Head of caudate nucleus (tissue), 42 donors: ENCODE measurements around the gene TAF1B.

Source experiments
- DNase-seq, 42 donors: peaks; one replicate each; pipeline versions ENCODE4 v3.0.0 to v3.0.0-alpha.2; 2020 to 2021; ENCODE audit warnings: mixed read lengths in 7 of 42
- intact Hi-C: fragments of 100-400 bp; cut with DNase I; formaldehyde crosslinking; loops from one replicate; pipeline ENCODE4 v1.15.0; 2022

TAF1B gene

DNA sequence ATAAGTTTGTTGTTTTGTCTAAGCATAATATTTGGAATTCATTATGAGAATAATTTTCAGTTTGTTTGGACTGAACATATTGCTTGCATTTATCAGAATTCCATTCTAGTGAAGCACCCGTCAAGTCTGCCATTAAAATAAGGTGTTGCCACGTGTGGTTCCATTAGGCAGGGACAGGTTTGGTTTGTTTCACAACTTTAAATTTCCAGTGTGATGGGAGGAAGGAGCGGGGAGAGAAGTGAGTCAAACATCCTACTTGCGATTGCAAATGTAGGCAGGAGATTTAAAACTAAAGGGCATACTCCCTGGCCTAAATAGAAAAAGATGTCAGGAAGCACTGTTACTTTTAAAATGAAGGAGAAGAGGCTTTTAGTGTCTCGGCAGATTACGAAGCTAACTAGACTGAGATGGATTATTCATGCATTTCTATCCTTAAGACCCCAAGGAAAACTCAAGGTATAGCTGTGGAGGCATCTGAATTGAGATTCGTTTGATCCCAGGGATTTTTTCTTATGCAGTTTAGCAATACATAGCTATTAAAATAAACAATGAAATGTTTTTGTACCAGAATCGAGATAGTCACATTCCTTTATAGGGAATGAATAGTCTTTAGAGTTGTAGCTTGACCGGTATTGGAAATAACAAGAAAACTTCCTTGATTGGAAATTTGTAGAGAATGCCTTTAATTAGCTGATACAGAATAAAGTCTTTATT, 128.0 kb downstream of the TAF1B start:
- peak in 4 of 42 donors; percentile 5 to 50 (median 38) for DNase-seq
- intact Hi-C loops, result no loop called here

DNA sequence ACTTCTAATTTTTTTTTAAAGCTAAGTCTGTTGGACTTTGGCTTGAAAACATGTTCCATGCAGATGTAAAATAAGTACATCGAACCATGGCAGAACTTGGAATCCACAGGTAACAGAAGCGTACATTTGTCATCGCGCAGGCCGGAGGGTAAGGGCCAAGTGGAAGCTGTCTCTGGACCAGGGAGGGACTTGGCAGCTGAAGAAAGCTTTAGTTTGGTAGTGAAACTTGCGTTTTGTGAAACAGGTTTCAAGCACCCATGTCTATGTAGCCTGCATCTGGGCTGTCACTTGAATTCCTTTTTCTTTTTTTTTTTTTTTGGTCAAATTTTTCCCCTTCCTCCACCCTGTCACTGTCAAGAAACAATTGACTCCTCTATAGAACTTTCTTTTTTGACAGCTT, 128.6 kb downstream of the TAF1B start:
- intact Hi-C loops, result no loop called here
- no peak for DNase-seq

DNA sequence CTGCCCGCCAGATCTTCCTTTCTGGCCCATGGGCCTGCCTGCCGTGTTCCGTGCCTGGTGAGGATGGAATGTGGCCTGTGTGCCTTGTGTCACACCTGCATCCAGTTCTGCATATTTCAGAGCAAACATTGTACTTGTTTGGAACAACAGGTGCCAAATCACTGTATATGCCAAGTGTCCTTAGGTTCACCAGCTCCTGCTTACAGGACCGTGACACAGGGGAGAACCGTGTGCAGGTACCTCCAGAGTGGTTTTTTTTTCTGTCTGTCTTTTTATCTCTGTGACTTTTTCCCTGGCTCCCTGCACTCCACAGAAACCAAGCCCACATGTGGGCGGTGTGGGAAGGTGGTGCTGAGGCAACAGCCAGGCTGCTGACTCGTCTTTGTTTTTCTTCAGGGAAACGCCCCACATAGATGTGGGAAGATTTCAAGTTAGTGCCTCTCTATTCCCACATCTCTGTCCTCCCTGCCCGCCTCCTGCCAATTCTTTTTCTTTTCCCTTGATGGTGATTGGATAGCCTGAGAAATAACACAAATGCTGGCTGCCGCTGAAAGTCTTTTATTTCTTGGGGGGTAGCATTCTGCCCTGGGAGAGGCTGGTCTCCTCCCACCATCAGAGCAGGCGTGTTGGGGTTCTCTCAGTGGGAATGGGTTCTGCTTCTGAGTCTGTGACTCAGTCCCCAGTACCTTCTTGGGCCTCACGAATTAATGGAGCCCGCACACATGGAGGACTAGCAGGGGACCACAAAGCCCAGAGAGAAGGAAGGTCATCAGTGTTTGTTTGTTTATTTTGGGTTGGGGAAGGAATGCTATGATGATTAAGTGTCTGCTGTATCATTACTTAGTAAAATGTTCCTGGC, 129.6 kb downstream of the TAF1B start:
- peak; percentile 35 to 90 (median 68) for DNase-seq
- intact Hi-C loops, result no loop called here

DNA sequence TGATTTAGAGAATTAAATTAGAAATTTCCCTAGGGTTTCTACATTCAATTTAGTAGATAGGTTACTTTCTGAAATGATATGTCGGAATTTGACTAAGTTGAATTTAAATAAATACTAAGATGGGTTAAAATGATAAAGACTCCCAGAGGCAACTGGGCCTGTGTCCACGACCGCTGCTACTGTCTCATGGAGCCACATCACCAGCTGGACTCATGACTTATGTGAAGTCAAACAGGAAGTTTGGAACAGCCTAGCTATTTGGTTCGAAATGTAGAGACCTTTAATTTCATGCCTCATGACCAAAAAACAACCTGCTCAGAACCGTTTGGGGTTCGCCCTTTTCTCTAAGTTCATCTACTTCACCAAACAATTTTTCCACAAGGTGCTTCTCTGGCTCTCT, 130.4 kb downstream of the TAF1B start:
- intact Hi-C loops, result no loop called here

DNA sequence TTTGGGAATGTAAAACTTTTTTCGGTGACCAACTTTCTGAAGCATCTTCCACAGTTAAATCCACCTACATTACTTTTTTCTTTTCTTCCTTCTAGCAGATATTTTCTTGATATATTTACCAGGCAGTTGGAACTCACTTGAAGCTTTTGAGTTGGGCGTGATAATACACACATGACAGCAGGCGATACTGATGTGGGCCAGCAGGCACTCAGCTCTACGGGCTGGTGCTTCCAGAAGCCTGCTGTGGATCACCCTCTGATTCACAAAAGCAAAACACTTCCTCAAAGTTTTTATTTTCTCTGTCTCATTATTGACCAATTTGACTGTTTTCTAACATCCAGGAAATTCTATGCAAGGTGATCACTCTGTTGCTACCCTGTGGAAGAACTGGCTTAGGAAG, 131.1 kb downstream of the TAF1B start:
- intact Hi-C loops, result no loop called here
- no peak for DNase-seq

More for the DNA sequence above, 130.4 kb downstream of the TAF1B start:
- DNase-seq, result no peak

GRCh38 chr2:9975328-9975727, 132.1 kb downstream of the TAF1B start:
- DNase-seq, result no peak
- intact Hi-C loops, result no loop called here

GRCh38 chr2:9975805-9976447, 132.7 kb downstream of the TAF1B start:
- peak in 1 of 42 donors; percentile 40 for DNase-seq
- intact Hi-C loops, result no loop called here

GRCh38 chr2:9979977-9980376, 136.7 kb downstream of the TAF1B start:
- DNase-seq, result no peak
- intact Hi-C loops, result loop anchor here (5.0 kb wide), 1 partner anchor 67 kb away; no protein-coding TSS in a partner anchor

- no peak for DNase-seq
- intact Hi-C loops, result loop anchor here (5.0 kb wide), 1 partner anchor 67 kb away; no protein-coding TSS in a partner anchor
Observed at GRCh38 chr2:9980520-9980919, 137.2 kb downstream of the TAF1B start.

GRCh38 chr2:9981655-9982054, 138.4 kb downstream of the TAF1B start:
- intact Hi-C loops, result loop anchor here (5.0 kb wide), 1 partner anchor 66 kb away; no protein-coding TSS in a partner anchor
- no peak for DNase-seq

- intact Hi-C loops, result loop anchor here (5.0 kb wide), 1 partner anchor 65 kb away; no protein-coding TSS in a partner anchor
- DNase-seq, result no peak
Observed at GRCh38 chr2:9982248-9982647, 139.0 kb downstream of the TAF1B start.

- intact Hi-C loops, result loop anchor here (5.0 kb wide), 1 partner anchor 64 kb away; no protein-coding TSS in a partner anchor
- DNase-seq, result no peak
Observed at GRCh38 chr2:9982891-9983290, 139.6 kb downstream of the TAF1B start.

DNA sequence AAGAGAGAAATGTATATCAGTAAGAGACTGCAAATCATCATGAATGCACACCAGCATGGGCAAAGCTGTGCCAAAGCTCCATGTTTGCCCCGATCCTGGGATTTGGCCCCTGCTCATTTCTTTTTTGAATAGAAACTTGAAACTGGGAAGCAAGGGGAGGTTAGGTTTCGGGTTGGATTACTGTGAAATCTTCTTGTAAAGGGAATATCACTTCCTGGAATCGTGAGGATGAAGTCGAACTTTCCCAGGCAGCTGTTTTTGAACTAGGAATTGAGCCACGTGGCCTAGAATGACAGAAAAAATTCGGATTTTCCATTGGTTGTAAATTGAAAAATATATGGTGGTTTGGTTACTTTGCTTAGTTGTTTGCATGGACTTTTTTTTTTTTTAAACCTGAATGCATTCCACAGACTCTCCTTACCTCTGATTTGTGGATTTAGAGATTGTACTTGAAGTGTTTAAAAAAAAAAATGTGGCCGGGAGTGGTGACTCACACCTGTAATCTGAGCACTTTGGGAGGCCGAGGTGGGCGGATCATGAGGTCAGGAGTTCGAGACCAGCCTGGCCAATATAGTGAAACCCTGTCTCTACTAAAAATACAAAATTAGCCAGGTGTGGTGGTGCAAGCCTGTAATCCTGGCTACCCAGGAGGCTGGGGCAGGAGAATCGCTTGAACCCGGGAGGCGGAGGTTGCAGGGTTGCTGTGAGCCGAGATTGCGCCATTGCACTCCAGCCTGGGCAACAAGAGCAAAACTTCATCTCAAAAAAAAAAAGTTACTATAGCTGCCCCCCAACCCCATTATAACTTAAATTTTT, 140.3 kb downstream of the TAF1B start:
- intact Hi-C loops, result loop anchor here (5.0 kb wide), 1 partner anchor 64 kb away; no protein-coding TSS in a partner anchor
- DNase-seq, result no peak
